Measurements from ENCODE around the gene ZNF544. TPM values are rescaled to one million over a fixed set of nuclear protein-coding genes. Genes with fewer than 3 reads are reported as not detected.

ZNF544 gene
- total and polyA plus RNA-seq, 2 experiments from 2014 or later: 35.9 to 103 TPM

DNA sequence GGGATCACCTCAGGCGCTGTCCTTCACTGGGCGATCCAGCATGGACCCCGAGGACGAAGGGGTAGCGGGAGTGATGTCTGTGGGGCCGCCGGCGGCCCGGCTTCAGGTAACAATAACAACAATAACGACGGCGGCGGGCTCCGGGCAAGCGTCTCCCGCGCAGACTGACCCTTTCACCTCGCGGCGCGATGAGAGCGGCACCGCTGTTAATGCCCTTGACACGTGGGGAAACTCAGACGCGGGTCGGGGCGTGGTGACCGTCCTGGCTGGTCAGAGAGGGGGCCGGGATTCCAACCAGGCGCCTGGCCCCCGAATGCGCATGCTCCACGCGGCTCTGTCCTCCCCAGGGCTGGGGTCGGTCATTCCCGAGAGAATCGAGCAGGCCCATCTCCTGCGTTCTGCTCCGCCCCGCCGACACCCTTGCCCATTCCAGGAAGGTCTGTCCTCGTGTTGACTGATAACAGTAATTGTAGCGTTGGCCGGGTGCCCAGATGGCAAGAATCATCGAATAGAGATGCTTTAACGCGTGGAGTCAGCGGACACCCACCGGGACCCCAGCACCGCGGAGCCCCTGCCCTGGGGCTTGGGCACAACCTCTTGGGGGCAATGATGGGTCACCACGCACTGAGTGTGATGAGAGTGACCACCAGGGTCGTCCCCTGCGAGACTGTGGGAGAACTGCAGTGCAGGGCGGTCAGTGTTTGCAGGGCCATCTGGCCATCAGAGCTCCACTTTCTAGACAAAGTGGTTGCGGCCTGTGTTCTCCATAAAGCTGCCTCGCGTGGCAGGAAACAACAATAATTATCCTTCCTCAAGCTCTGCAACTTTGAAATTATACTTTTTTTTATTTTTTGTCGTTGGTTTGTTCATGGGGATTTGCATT is 50.6 kb downstream of the ZNF544 start:
- no peaks in the 10 kb centered on the region for H3K9me3 ChIP-seq (ENCODE audit: low read depth)
- no peaks in the 10 kb centered on the region for H3K36me3 ChIP-seq
- peak overlapping the region; percentile 98 for H3K27ac ChIP-seq
- H3K4me1 ChIP-seq (ENCODE audit: low read depth): peaks cover 5% of the 10 kb centered on the region
- H3K27me3 ChIP-seq: no peaks in the 10 kb centered on the region
- peak overlapping the region; percentile 58 for H3K4me3 ChIP-seq
- DNase-seq (ENCODE audit: low read depth in 1 of 2, low spot score in 1 of 2): peak; percentile 88 to 92
- TF ChIP-seq, protein P1, sequence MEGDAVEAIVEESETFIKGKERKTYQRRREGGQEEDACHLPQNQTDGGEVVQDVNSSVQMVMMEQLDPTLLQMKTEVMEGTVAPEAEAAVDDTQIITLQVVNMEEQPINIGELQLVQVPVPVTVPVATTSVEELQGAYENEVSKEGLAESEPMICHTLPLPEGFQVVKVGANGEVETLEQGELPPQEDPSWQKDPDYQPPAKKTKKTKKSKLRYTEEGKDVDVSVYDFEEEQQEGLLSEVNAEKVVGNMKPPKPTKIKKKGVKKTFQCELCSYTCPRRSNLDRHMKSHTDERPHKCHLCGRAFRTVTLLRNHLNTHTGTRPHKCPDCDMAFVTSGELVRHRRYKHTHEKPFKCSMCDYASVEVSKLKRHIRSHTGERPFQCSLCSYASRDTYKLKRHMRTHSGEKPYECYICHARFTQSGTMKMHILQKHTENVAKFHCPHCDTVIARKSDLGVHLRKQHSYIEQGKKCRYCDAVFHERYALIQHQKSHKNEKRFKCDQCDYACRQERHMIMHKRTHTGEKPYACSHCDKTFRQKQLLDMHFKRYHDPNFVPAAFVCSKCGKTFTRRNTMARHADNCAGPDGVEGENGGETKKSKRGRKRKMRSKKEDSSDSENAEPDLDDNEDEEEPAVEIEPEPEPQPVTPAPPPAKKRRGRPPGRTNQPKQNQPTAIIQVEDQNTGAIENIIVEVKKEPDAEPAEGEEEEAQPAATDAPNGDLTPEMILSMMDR (IDR thresholded peaks at IDR 0.05; ENCODE audit: low read depth, low read length): no peak

DNA sequence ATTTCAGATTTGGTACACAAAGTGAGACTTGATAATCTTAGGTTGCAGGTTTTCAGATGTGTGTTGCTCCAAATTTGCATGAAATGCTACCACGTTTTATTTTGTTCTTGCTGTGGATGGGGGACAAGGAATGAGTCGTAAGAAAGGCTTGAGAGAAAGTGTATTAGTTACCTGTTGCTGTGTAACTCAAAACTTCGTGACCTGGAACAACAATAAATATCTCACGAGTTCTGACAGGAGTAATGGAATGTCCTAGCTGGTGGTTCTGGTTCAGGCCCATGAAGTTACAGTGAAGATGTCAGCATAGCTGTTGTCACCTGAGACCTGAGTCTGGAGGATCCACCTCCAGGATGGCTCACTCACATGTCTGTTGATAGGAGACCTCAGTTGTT is 51.2 kb downstream of the ZNF544 start:
- TF ChIP-seq, protein P1 (IDR thresholded peaks at IDR 0.05; ENCODE audit: low read depth, low read length): no peak
- Histone ChIP-seq H3K27me3 (no peaks in the 10 kb centered on the region), H3K4me1 (ENCODE audit: low read depth) (peaks cover 5% of the 10 kb centered on the region), H3K36me3 (no peaks in the 10 kb centered on the region), H3K4me3 (peak overlapping the region; percentile 58), H3K9me3 (ENCODE audit: low read depth) (no peaks in the 10 kb centered on the region), H3K27ac (peak overlapping the region; percentile 98)
- no peak for DNase-seq (ENCODE audit: low read depth in 1 of 2, low spot score in 1 of 2)

DNA sequence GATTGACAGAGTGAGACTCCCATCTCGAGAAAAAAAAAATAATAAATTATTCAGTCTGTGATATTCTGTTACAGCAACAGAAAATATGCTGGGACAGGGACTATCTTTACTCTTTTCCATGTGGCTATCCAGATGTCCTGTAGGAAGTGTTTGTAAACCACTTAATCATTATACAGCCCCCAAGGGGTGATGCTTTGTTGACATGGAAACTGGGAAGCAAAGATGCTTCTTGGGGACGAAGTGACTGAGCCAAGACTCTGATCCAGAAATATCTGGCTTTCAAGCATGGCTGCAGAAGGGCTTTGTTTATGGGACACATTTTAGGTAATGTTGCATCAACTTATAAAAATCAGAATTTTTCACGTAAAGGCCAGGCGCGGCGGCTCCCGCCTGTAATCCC is 55.5 kb downstream of the ZNF544 start:
- H3K9me3 ChIP-seq (ENCODE audit: low read depth): no peaks in the 10 kb centered on the region
- no peak overlapping the region for H3K27ac ChIP-seq
- no peaks in the 10 kb centered on the region for H3K27me3 ChIP-seq
- DNase-seq (ENCODE audit: low read depth in 1 of 2, low spot score in 1 of 2): no peak
- H3K36me3 ChIP-seq: peaks cover 30% of the 10 kb centered on the region
- TF ChIP-seq, protein P1 (IDR thresholded peaks at IDR 0.05; ENCODE audit: low read depth, low read length): no peak
- H3K4me3 ChIP-seq: no peak overlapping the region
- peaks cover 5% of the 10 kb centered on the region for H3K4me1 ChIP-seq (ENCODE audit: low read depth)

DNA sequence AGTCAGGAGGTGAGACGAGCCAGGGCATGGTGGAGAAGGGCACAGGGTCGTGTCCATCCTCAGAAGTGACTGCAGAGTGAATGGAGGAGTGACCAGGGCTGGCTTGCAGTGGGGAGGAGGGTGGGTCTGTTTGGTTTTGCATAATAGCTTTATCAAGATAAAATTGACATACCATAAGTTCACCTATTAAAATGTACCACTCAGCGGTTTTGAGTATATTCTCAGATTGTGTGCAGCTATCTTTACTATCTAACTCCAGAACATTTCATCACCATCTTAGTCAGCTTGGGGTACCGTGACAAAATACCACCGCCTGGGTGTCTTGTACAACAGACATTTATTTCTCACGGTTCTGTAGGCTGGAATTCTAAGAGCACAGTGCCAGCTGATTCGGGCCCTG is 63.2 kb downstream of the ZNF544 start:
- Histone ChIP-seq H3K27me3 (no peaks in the 10 kb centered on the region), H3K36me3 (peaks cover 67% of the 10 kb centered on the region), H3K4me3 (no peak overlapping the region), H3K4me1 (ENCODE audit: low read depth) (no peaks in the 10 kb centered on the region), H3K9me3 (ENCODE audit: low read depth) (no peaks in the 10 kb centered on the region), H3K27ac (no peak overlapping the region)
- TF ChIP-seq, protein P1 (IDR thresholded peaks at IDR 0.05; ENCODE audit: low read depth, low read length): no peak
- no peak for DNase-seq (ENCODE audit: low read depth in 1 of 2, low spot score in 1 of 2)

DNA sequence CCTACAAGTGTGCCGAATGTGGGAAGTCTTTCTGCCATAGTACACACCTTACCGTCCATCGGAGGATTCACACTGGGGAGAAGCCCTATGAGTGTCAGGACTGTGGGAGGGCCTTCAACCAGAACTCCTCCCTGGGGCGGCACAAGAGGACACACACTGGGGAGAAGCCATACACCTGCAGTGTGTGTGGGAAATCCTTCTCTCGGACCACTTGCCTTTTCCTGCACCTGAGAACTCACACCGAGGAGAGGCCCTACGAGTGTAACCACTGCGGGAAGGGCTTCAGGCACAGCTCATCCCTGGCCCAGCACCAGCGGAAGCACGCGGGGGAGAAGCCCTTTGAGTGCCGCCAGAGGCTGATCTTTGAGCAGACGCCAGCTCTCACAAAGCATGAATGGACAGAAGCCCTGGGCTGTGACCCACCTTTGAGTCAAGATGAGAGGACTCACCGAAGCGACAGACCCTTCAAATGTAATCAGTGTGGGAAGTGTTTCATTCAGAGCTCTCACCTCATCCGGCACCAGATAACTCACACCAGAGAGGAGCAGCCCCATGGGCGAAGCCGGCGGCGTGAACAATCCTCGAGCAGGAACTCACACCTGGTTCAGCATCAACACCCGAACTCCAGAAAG is 66.1 kb downstream of the ZNF544 start:
- Histone ChIP-seq H3K9me3 (ENCODE audit: low read depth) (no peaks in the 10 kb centered on the region), H3K27ac (no peak overlapping the region), H3K4me1 (ENCODE audit: low read depth) (no peaks in the 10 kb centered on the region), H3K36me3 (peaks cover 53% of the 10 kb centered on the region), H3K4me3 (no peak overlapping the region), H3K27me3 (no peaks in the 10 kb centered on the region)
- DNase-seq (ENCODE audit: low read depth in 1 of 2, low spot score in 1 of 2): no peak
- TF ChIP-seq, protein P1 (IDR thresholded peaks at IDR 0.05; ENCODE audit: low read depth, low read length): no peak
